Inferior parietal cortex (tissue), 1 donor: Measurements from ENCODE around the gene CDH7.

Source experiments
- DNase-seq: peaks from one replicate; pipeline ENCODE4 v3.0.0-alpha.2; 2016; ENCODE audit errors: extremely low spot score

Gene CDH7

DNA sequence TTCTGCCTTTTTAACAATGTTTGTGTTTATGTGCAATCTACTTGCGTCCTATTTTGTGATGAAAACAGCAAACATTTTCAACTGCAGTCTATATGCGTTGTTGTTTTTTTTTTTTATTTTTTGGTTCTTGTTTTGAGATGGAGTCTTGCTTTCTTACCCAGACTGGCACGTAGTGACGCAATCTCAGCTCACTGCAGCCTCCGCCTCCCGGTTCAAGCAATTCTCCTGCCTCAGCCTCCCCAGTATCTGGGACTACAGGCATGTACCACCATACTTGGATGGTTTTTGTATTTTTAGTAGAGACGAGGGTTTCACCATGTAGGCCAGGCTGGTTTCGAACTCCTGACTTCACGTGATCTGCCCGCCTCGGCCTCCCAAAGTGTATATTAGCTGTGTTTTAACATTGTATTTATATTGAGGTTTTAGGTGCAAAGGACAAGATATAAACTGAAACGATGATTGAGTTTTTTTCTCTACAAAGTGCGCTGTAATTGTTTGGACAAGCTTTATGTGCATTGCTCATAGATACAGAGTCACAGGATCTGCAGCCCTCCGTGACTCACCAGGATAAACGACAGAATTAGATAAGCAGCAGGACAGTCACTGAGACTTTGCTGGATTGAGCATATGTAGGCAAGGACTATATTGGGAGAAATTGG is 17.4 kb downstream of the CDH7 start:
- no peak for DNase-seq

GRCh38 chr18:65769652-65770051 is 18.8 kb downstream of the CDH7 start:
- no peak for DNase-seq

- no peak for DNase-seq
Measured at GRCh38 chr18:65786474-65786873, 35.7 kb downstream of the CDH7 start.

DNA sequence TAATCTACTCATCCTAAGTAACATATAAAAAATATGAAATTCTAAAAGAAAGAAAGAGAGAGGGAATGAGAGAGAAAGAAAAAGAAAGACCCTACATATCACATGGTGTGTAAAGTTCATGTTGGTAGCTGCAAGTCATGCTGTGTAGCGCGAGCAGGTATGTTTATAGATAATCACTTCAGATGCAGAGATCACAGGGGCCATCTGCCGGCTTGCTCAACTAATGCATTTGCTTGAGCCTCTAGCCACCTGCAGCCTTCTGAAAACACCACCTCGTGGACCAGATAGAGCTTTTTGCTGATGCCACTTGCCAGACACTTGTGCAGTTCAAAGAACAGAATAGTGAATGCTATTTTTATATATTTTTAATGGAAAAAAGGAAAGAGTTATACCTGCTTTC is 37.6 kb downstream of the CDH7 start:
- no peak for DNase-seq

GRCh38 chr18:65790604-65791003 is 39.8 kb downstream of the CDH7 start:
- no peak for DNase-seq

DNA sequence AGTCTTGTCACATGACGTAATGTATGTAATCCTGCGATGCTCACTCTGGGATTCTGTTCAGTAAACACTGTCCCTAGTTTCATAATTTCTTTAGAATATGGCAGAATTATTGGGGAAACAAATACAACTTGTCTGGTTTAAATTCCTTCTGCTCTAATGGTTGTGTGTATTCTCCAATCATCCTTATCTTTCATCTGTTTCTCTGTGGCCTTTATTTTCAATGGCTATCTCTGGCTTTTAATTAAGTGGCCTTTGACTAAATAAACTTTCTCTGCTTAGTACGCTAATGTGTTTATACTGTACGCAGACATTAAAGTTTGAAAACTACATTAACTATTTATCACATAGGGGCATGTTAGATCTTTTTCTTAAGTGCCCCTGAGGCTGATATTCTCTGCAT is 40.9 kb downstream of the CDH7 start:
- DNase-seq = no peak

DNA sequence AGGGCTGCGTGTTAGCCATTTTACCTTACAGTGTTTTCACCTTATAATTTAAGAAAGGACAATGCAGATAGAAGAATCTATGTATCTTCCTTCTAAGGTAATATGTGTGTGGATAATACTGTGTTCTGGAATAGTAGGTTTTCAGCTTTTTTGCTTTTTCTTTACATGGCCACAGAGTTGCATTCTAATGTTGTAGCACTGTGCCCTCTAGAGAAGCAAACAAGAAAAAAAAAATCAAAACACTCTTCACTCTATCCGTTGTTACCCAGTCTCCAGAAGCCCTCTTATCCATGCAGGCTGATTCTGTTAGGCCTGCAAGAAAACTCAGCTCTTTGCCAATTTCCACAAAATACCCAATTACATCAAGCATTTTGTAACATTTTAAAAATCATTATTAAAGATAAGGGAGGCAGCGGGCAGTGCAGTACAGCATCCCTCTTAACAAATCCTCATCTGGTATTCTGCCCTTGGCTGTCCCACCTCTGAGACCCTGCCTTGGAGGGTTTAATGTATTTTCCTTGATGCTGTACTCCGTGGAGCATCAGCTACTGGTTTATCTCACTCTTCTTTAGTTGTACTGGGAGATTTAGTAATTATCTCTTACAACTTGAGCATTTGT is 41.8 kb downstream of the CDH7 start:
- no peak for DNase-seq

- DNase-seq = no peak
Measured at GRCh38 chr18:65808759-65809158, 57.9 kb downstream of the CDH7 start.

DNA sequence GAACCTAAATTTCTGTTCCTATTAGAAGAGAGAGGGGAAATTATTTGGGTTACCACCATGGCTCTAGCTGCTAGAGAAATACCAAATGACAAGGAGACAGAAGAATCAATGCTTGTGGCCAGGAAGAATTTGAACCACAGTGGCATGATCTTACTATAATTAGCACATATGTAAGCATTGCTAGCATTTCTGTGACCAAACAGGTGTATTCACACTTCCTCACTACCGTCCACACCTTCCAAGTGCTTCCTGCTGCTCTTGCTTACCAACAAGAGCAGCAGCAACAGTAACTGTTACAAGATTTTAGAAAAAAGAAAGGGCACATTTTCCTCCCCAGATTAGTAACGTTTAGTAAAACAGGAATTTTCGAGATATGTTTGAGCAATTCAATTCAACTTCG is 60.5 kb downstream of the CDH7 start:
- no peak for DNase-seq

GRCh38 chr18:65815506-65815905 is 64.7 kb downstream of the CDH7 start:
- DNase-seq = no peak

DNA sequence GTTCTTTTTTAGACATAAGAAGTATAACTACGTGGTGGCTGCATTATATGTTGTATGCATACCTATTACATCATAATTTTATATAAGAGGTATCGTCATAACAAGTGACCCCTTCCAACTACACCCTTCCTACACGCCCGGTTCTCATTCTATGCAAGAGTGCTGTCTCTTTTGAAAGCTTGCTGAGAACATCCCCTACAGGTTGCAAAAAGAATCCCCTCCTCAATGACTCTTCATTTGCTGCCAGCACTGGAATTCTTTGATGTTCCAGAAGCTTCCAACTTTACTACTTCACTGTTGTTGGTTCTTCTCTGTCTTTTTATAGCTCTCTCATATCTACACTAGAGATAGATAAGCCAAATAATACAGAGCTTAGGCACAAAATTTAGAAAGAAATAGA is 66.4 kb downstream of the CDH7 start:
- no peak for DNase-seq

GRCh38 chr18:65821911-65822310 is 71.1 kb downstream of the CDH7 start:
- DNase-seq = no peak

DNA sequence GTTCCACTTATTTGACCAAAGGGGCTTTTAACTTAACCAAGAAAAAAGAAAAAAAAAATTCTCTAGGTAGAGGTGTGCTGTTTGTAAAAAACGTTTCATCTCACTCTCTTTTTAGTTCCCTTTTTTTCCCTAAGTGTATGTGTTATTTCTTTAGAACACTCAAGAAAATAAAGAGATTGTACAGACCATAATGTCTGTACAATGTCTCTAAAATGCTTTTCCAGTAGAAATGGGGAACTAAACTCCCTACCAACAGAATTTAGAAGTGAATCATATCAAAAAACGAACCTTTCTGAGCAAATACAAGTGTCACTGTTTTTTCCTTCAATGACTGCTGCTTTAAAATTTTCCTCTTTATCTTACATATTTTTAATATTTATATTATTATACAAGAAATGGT is 72.0 kb downstream of the CDH7 start:
- no peak for DNase-seq

DNA sequence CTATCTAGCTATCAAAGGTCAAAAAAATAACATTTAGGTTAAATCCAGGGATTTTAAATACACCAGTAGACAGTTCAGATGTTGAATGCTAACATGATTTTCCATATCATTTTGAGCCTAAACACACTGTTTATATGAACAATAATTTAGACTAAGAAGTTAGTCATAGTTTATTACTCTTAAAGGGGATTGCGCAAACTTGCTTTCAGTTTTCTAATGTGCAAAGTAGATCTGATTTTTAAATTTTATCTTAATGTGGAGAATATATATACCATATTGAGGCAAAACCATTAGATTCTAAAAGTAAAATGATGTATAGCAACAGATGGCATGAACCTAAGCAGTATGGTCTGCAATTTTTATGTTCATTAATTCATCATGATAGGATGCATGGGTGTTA is 76.6 kb downstream of the CDH7 start:
- DNase-seq = no peak

GRCh38 chr18:65835881-65836280 is 85.1 kb downstream of the CDH7 start:
- peak; percentile 29 for DNase-seq

GRCh38 chr18:65846107-65846506 is 95.3 kb downstream of the CDH7 start:
- no peak for DNase-seq

GRCh38 chr18:65852273-65852672 is 101.5 kb downstream of the CDH7 start:
- no peak for DNase-seq

DNA sequence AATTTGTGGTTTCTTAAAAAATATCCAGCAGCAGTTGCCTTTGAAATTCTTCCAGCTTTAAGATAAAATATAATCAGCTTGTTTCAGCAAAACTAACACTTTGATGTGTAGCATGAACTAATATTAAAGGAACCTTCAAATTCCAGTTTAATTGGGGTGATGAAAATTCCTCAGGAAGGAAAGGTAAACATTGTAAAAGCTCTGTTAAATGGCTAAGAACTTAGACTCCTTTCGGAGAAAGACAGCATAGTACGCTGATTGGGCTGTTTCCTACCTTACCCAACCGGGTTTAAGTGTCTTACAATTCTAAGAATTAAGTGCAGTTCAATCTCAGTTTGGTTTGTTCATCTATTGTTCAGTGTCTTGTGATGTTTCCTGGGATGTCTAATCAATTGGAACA is 108.3 kb downstream of the CDH7 start:
- DNase-seq = no peak

- DNase-seq = no peak
Measured at GRCh38 chr18:65869527-65869926, 118.7 kb downstream of the CDH7 start.

DNA sequence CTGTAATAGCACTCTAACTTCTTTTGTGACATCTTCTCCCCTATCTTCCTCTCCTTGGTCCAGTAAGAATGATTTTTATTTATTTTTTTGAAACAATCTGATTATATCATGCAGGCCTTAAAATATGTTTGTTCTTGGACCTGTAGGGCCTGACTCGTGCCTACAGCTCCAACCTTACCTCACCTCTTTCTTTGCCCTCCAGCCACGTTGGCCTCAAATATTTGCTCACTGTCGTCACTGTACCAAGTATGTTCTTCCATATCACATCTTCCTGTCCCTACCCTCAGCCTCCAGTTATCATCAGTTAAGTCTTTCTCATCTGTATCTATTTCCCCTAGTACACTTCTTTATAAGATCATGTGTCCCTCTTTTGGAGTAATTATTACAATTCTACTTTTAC is 125.5 kb downstream of the CDH7 start:
- DNase-seq = no peak

DNA sequence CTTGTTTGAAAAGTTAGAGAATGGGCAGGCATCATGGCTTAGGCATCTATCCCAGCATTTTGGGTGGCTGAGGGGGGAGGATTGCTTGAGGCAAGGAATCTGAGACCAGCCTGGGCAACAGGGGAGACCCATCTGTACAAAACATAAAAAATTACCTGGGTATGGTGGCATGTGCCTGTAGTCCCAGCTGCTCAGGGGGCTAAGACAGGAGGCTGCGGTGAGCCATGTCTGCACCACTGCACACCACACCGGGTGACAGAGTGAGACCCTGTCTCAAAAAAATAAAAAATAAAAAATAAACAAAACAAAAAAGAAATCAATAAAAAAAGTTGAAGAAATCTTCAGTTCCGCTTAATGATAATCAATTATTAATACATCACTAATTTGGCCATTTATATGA is 146.5 kb downstream of the CDH7 start:
- no peak for DNase-seq

DNA sequence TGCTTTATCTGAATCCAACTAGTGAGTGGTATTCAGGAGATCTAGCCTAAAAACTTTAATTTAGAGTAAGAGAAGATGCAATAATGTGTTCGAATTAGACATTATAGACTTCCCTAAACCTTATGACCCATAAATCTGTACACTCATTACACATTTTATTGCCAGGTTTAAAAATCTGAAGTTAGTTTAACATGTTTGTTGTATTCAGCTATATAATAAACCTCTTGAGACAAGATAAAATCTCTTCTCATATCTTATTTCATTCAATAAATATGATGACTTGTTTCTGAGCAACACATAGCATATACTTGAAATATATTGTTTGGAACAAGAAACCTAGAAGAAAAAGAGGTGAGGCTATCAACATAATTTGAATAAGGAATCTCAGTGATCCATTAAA is 150.7 kb downstream of the CDH7 start:
- DNase-seq = no peak

- no peak for DNase-seq
Measured at GRCh38 chr18:65906621-65907034, 155.8 kb downstream of the CDH7 start.

DNA sequence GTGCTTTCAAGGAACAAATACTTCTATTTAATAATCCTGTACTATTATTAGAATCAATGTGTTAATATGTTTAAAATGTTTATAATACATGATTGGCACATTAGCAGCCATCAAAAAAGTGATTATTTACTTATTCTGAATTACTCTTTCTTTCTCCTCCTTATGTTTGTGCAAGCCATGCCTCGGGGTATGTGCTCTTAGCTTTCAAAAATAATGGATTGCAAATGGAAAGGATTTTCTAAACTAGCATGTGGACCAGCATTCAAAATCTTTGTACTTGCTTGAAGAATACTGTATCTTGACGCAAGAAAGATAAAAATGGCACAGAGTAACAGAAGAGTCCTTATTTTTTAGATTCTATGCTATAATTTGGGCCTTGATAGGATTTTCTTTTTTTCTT is 156.5 kb downstream of the CDH7 start:
- no peak for DNase-seq
